ENCODE results near the gene BAD.

BAD gene

GRCh38 chr11:64246871-64247728, 37.4 kb downstream of the BAD start, which contains the start of gene PPP1R14B:
Gene PPP1R14B, minus strand, starts transcription at chr11:64246943. Its CDS starts 270 bp downstream, at chr11:64246673.
- TF ChIP-seq SIN3A (IDR thresholded peaks at IDR 0.05; ENCODE audit: borderline replicate concordance, insufficient read depth, low read length) (peak; percentile 31; the same call in 1 of the 2 replicates), POLR2AphosphoS5 (IDR thresholded peaks at IDR 0.05; ENCODE audit: low read depth, low read length) (no peak; the same call in 1 of the 2 replicates)

DNA sequence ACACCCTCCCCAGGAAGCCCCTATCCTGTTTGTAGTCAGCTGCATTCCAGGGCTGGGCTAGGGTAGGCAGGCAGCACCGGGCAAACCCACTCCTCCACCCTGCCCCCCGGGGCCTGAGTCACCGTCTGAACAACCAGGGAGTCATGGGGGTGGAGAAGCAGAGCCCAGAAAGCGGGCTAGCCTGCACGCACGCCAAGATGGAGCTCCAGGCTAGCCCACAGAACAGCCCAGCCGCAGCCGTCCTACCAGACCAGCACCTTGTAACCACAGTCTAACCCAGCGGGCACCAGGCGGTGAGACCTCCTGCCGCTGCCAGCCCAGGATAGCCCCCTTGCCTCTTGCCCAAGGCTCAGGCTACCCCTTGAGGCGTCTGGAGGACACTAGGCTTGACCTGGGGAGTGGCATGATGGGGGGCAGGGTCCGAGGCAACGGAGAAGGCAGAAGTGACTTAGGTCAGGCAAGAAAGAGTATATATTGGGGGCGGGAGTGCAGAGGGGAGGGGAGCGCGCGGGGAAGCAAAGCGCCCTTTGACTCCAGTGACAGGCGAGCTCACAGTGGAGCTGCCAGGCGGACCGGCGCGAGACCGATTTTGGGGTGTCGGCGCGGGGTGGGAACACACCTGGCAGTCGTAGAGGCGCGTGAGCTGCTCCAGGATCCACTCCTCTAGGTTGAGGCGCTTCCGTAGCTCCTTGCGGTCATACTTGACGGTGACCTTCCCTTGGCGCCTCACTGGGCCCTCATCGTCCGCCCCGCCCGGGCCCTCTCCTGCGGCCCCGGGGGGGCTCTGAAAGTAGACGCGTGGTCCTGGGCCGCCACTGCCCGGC, 38.5 kb downstream of the BAD start:
- peak; percentile 59; the same call in 1 of the 2 replicates for TF ChIP-seq TAF1 (IDR thresholded peaks at IDR 0.05; ENCODE audit: borderline replicate concordance, insufficient read depth, low read length)
- TF ChIP-seq SIN3A (IDR thresholded peaks at IDR 0.05; ENCODE audit: borderline replicate concordance, insufficient read depth, low read length): 0 out of 2 replicates have a peak, but pooled peaks have one; percentile 39
- TF ChIP-seq FOXP2 (optimal IDR thresholded peaks at IDR 0.05; ENCODE audit: borderline replicate concordance, extremely low read depth, extremely low read length, insufficient read depth): no peak
- TF ChIP-seq POLR2AphosphoS5 (IDR thresholded peaks at IDR 0.05; ENCODE audit: low read depth, low read length): peak; percentile 40

DNA sequence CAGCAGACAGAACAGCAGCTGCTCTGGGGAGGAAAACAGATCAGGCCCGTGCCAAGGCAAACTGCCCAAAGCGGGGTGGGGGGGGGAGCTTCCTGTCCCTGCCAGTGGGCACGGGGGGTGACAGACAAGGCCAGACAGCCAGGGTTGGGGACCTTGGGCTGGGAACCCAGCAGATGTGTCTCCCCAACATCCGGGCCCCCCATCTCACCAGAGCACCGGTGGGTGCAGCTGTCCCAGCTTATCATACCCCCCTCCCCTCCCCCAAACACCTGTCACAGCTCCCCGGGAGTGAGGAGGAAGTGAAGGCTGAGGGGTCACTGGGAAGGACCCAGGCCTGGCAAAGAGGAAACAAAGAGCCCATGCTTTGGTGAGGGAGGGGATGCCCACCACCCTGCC, 39.1 kb downstream of the BAD start:
- TF ChIP-seq SIN3A (IDR thresholded peaks at IDR 0.05; ENCODE audit: borderline replicate concordance, insufficient read depth, low read length) (no peak; the same call in 1 of the 2 replicates), FOXP2 (optimal IDR thresholded peaks at IDR 0.05; ENCODE audit: borderline replicate concordance, extremely low read depth, extremely low read length, insufficient read depth) (no peak), POLR2AphosphoS5 (IDR thresholded peaks at IDR 0.05; ENCODE audit: low read depth, low read length) (no peak), TAF1 (IDR thresholded peaks at IDR 0.05; ENCODE audit: borderline replicate concordance, insufficient read depth, low read length) (no peak)
- TF ChIP-seq, protein P1, sequence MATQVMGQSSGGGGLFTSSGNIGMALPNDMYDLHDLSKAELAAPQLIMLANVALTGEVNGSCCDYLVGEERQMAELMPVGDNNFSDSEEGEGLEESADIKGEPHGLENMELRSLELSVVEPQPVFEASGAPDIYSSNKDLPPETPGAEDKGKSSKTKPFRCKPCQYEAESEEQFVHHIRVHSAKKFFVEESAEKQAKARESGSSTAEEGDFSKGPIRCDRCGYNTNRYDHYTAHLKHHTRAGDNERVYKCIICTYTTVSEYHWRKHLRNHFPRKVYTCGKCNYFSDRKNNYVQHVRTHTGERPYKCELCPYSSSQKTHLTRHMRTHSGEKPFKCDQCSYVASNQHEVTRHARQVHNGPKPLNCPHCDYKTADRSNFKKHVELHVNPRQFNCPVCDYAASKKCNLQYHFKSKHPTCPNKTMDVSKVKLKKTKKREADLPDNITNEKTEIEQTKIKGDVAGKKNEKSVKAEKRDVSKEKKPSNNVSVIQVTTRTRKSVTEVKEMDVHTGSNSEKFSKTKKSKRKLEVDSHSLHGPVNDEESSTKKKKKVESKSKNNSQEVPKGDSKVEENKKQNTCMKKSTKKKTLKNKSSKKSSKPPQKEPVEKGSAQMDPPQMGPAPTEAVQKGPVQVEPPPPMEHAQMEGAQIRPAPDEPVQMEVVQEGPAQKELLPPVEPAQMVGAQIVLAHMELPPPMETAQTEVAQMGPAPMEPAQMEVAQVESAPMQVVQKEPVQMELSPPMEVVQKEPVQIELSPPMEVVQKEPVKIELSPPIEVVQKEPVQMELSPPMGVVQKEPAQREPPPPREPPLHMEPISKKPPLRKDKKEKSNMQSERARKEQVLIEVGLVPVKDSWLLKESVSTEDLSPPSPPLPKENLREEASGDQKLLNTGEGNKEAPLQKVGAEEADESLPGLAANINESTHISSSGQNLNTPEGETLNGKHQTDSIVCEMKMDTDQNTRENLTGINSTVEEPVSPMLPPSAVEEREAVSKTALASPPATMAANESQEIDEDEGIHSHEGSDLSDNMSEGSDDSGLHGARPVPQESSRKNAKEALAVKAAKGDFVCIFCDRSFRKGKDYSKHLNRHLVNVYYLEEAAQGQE (IDR thresholded peaks at IDR 0.05; ENCODE audit: insufficient read depth in 1 of 2, low read depth in 2 of 2, low read length in 2 of 2): no peak

DNA sequence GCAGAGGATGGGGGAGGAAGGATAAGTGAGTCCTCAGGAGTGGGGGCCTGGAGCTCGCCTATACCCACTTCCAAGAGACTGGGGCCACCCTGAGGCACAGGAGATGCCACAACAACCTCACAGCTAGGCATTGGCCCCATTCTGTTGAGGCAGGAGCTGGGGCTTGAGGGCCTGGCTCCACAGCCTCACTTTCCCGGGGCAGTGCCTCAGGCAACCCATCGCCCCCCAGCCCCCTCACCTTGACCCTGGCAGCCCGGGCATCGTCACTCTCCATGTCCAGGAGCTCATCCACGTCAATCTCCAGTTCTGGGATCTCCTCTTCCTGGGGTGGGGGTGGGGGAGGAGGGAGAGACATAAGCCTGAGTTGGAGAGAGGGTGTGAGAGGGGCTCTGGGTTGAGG, 39.5 kb downstream of the BAD start:
- TF ChIP-seq TAF1 (IDR thresholded peaks at IDR 0.05; ENCODE audit: borderline replicate concordance, insufficient read depth, low read length) (no peak), FOXP2 (optimal IDR thresholded peaks at IDR 0.05; ENCODE audit: borderline replicate concordance, extremely low read depth, extremely low read length, insufficient read depth) (no peak), SIN3A (IDR thresholded peaks at IDR 0.05; ENCODE audit: borderline replicate concordance, insufficient read depth, low read length) (no peak), POLR2AphosphoS5 (IDR thresholded peaks at IDR 0.05; ENCODE audit: low read depth, low read length) (no peak)
- TF ChIP-seq, protein P1 (IDR thresholded peaks at IDR 0.05; ENCODE audit: insufficient read depth in 1 of 2, low read depth in 2 of 2, low read length in 2 of 2): no peak

GRCh38 chr11:64244107-64244506, 40.4 kb downstream of the BAD start:
- TF ChIP-seq FOXP2 (optimal IDR thresholded peaks at IDR 0.05; ENCODE audit: borderline replicate concordance, extremely low read depth, extremely low read length, insufficient read depth) (no peak), TAF1 (IDR thresholded peaks at IDR 0.05; ENCODE audit: borderline replicate concordance, insufficient read depth, low read length) (no peak), POLR2AphosphoS5 (IDR thresholded peaks at IDR 0.05; ENCODE audit: low read depth, low read length) (no peak), SIN3A (IDR thresholded peaks at IDR 0.05; ENCODE audit: borderline replicate concordance, insufficient read depth, low read length) (no peak)
- TF ChIP-seq, protein P1 (IDR thresholded peaks at IDR 0.05; ENCODE audit: insufficient read depth in 1 of 2, low read depth in 2 of 2, low read length in 2 of 2): no peak

Data from PFSK-1 (cell line).